H9 (cell line): ENCODE results near the gene ZFPL1. TPM values are rescaled to one million over a fixed set of nuclear protein-coding genes. Genes with fewer than 3 reads are reported as not detected.
A peak's percentile ranks its signal among the peaks of the same experiment; 100 is the strongest.

Experiments
- DNase-seq: peaks from one replicate; pipeline ENCODE4 v3.0.0-alpha.2; 2017
- H2AFZ ChIP-seq: one replicate; pipeline ENCODE4 v1.6.1; 2013; ENCODE audit warnings: mild to moderate bottlenecking, low read length, control low read depth, moderate library complexity
- H2AK5ac ChIP-seq: 2 replicates; pipeline ENCODE4 v1.6.1; 2013; ENCODE audit warnings: low read length, control low read depth, mixed read lengths; ENCODE audit not compliant: insufficient read length
- H2BK120ac ChIP-seq: one replicate; pipeline ENCODE4 v1.6.1; 2013; ENCODE audit warnings: low read depth, mild to moderate bottlenecking, low read length, control low read depth, inconsistent platforms; ENCODE audit not compliant: poor library complexity, severe bottlenecking
- H2BK12ac ChIP-seq: 2 replicates; pipeline ENCODE4 v1.6.1; 2013; ENCODE audit warnings: low read length, control low read depth, mixed read lengths, low read depth; ENCODE audit not compliant: insufficient read length
- H2BK15ac ChIP-seq: 2 replicates; pipeline ENCODE4 v1.6.1; 2013; ENCODE audit warnings: low read depth, low read length, control low read depth
- H2BK20ac ChIP-seq: one replicate; pipeline ENCODE4 v1.6.1; 2013; ENCODE audit warnings: low read depth, mild to moderate bottlenecking, low read length, control low read depth, inconsistent platforms; ENCODE audit not compliant: poor library complexity, severe bottlenecking
- H2BK5ac ChIP-seq: 2 replicates; pipeline ENCODE4 v1.6.1; 2013; ENCODE audit warnings: low read length, control low read depth, mixed read lengths; ENCODE audit not compliant: insufficient read length
- H3K14ac ChIP-seq: 2 replicates; pipeline ENCODE4 v1.6.1; 2013; ENCODE audit warnings: low read length, control low read depth; ENCODE audit not compliant: insufficient read depth
- H3K18ac ChIP-seq: 2 replicates; pipeline ENCODE4 v1.6.1; 2013; ENCODE audit warnings: low read depth, mild to moderate bottlenecking, mixed read lengths, low read length, control low read depth; ENCODE audit not compliant: insufficient read length
- H3K23ac ChIP-seq: 2 replicates; pipeline ENCODE4 v1.6.1; 2013; ENCODE audit warnings: low read length, control low read depth, mixed read lengths, low read depth; ENCODE audit not compliant: insufficient read length
- H3K23me2 ChIP-seq: 2 replicates; pipeline ENCODE4 v1.6.1; 2013; ENCODE audit warnings: low read depth, mild to moderate bottlenecking, mixed read lengths, low read length, control low read depth; ENCODE audit not compliant: insufficient read length, poor library complexity, severe bottlenecking
- H3K27ac ChIP-seq: 2 replicates; pipeline ENCODE4 v1.5.1; 2013; ENCODE audit warnings: low read length, control low read depth, mixed read lengths, low read depth; ENCODE audit not compliant: insufficient read length
- H3K27me3 ChIP-seq: 2 replicates; pipeline ENCODE4 v1.6.1; 2013; ENCODE audit warnings: low read length, control low read depth, inconsistent platforms; ENCODE audit not compliant: insufficient read depth
- H3K4ac ChIP-seq: 2 replicates; pipeline ENCODE4 v1.6.1; 2013; ENCODE audit warnings: low read depth, mild to moderate bottlenecking, control low read depth, inconsistent platforms, low read length, moderate library complexity
- H3K4me1 ChIP-seq: 2 replicates; pipeline ENCODE4 v1.6.1; 2013; ENCODE audit warnings: low read length, control low read depth, inconsistent platforms; ENCODE audit not compliant: insufficient read depth
- H3K4me2 ChIP-seq: 2 replicates; pipeline ENCODE4 v1.6.1; 2013; ENCODE audit warnings: low read length, control low read depth, mixed read lengths; ENCODE audit not compliant: insufficient read length, insufficient read depth
- H3K56ac ChIP-seq: 2 replicates; pipeline ENCODE4 v1.6.1; 2013; ENCODE audit warnings: low read depth, mild to moderate bottlenecking, mixed read lengths, low read length, control low read depth; ENCODE audit not compliant: insufficient read length
- H3K79me1 ChIP-seq: 2 replicates; pipeline ENCODE4 v1.6.1; 2013; ENCODE audit warnings: low read depth, mild to moderate bottlenecking, moderate library complexity, low read length, control low read depth, inconsistent platforms; ENCODE audit not compliant: insufficient read depth, poor library complexity, severe bottlenecking
- H3K79me2 ChIP-seq: 2 replicates; pipeline ENCODE4 v1.6.1; 2013; ENCODE audit warnings: low read length, control low read depth, inconsistent platforms; ENCODE audit not compliant: insufficient read depth
- H3K9ac ChIP-seq: 2 replicates; pipeline ENCODE4 v1.6.1; 2013; ENCODE audit warnings: low read length, control low read depth, mixed read lengths; ENCODE audit not compliant: insufficient read length; ENCODE audit errors: extremely low read depth
- H3K9me3 ChIP-seq: one replicate; pipeline ENCODE4 v1.6.1; 2013; ENCODE audit warnings: low read depth, low read length, inconsistent platforms; ENCODE audit not compliant: control insufficient read depth
- H3T11ph ChIP-seq: one replicate; pipeline ENCODE4 v1.6.1; 2013; ENCODE audit warnings: mild to moderate bottlenecking, low read length, control low read depth, inconsistent platforms
- H4K20me1 ChIP-seq: one replicate; pipeline ENCODE4 v1.6.1; 2013; ENCODE audit not compliant: control insufficient read depth, insufficient read length, insufficient read depth
- H4K5ac ChIP-seq: 2 replicates; pipeline ENCODE4 v1.6.1; 2013; ENCODE audit warnings: low read depth, mild to moderate bottlenecking, mixed read lengths, low read length, control low read depth; ENCODE audit not compliant: insufficient read length
- H4K8ac ChIP-seq: replicated peaks from 2 replicates; pipeline ENCODE4 v1.6.1; 2013; ENCODE audit warnings: low read length, control low read depth, mixed read lengths, low read depth; ENCODE audit not compliant: insufficient read length
- H4K91ac ChIP-seq: 2 replicates; pipeline ENCODE4 v1.6.1; 2013; ENCODE audit warnings: low read depth, mild to moderate bottlenecking, moderate library complexity, mixed read lengths, low read length, control low read depth; ENCODE audit not compliant: insufficient read length
- H3K27ac Mint-ChIP-seq, 3 experiments: 2 replicates in 2 of 3; 3 replicates in 1 of 3; pipeline ENCODE4 v1.8.0; 2020 to 2021; ENCODE audit warnings: mixed read lengths in 3 of 3, mild to moderate bottlenecking in 1 of 3, moderate library complexity in 1 of 3
- H3K27me3 Mint-ChIP-seq: 2 replicates; pipeline ENCODE4 v1.8.0; 2021; ENCODE audit warnings: low read depth, mild to moderate bottlenecking, moderate library complexity, mixed read lengths
- H3K36me3 Mint-ChIP-seq, 3 experiments: 2 replicates in 2 of 3; 3 replicates in 1 of 3; pipeline ENCODE4 v1.8.0; 2020 to 2021; ENCODE audit warnings: low read depth in 3 of 3, mixed read lengths in 3 of 3; ENCODE audit not compliant: insufficient read depth in 1 of 3
- H3K4me1 Mint-ChIP-seq, 2 experiments: 2 replicates each; pipeline ENCODE4 v1.8.0; 2020; ENCODE audit warnings: mixed read lengths in 2 of 2
- H3K4me3 Mint-ChIP-seq, 2 experiments: 2 replicates in 1 of 2; 3 replicates in 1 of 2; pipeline ENCODE4 v1.8.0; 2020 to 2021; ENCODE audit warnings: mild to moderate bottlenecking in 2 of 2, mixed read lengths in 2 of 2, moderate library complexity in 1 of 2
- H3K9me3 Mint-ChIP-seq, 2 experiments: 2 replicates in 1 of 2; 3 replicates in 1 of 2; pipeline ENCODE4 v1.8.0; 2020; ENCODE audit warnings: mild to moderate bottlenecking in 2 of 2, mixed read lengths in 2 of 2, moderate library complexity in 1 of 2
- CTCF ChIP-seq: fragments of 200-600 bp; sonication (generic); conservative IDR thresholded peaks from 3 replicates; pipeline ENCODE4 v1.8.0; 2021; ENCODE audit warnings: antibody characterized with exemption, mild to moderate bottlenecking
- WGBS: extraction: QIAGEN DNeasy Blood & Tissue Kit; methylation state at CpG from one replicate; pipeline ENCODE4 v1.1.7; 2013; ENCODE audit warnings: missing lambda C conversion rate, low lambda C conversion rate, mixed read lengths; ENCODE audit not compliant: insufficient read length; ENCODE audit errors: extremely low coverage; 5-methylcytosine and 5-hydroxymethylcytosine counted together
- total RNA-seq: library from RNA; stranded (reverse); gene quantifications from 2 replicates; pipeline ENCODE4 v1.2.1, GENCODE V29; 2021

Gene ZFPL1
- total RNA-seq, 1 experiment from 2014 or later: 24.2 TPM

DNA sequence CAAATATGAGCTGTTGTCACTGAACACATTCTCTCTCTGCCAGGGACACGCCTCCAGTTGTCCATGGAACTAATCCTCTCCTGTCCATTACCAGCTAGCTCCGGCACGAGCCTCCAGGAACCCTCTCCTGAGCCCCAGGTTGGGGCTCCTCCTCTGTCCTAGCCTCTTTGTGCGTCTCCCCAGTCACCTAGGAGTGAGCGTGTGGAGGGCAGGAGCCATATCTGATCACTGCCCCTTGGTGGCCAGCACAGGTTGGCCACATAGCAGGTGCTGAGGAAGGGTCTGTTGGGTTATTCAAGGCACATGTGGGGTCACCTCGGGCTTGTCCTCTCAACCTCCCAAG lies 47.8 kb downstream of the ZFPL1 start:
- H3K23ac ChIP-seq: no peak overlapping the region
- WGBS: no CpG with 5 or more reads among the region's 6 CpGs
- H3K9me3 ChIP-seq: no peaks in the 10 kb centered on the region
- H3K79me2 ChIP-seq: no peaks in the 10 kb centered on the region
- no peak overlapping the region; a peak in 1 of 5 replicates for H3K4me3 Mint-ChIP-seq
- H3K27me3 Mint-ChIP-seq: no peaks in the 10 kb centered on the region
- H3K4me1 ChIP-seq: no peaks in the 10 kb centered on the region
- no peak for DNase-seq
- H2BK15ac ChIP-seq: no peak overlapping the region
- peaks cover 19 to 23% of the 10 kb centered on the region in 2 experiments for H3K4me1 Mint-ChIP-seq
- H3T11ph ChIP-seq: no peak overlapping the region
- no peak overlapping the region for H2BK120ac ChIP-seq
- no peak overlapping the region for H4K5ac ChIP-seq
- H2BK5ac ChIP-seq: no peak overlapping the region
- H3K23me2 ChIP-seq: peaks cover 14% of the 10 kb centered on the region
- no peak overlapping the region for H3K9ac ChIP-seq
- H3K36me3 Mint-ChIP-seq: peaks cover 7 to 41% (median 37%) of the 10 kb centered on the region in 3 experiments; a peak in 6 of 7 replicates
- H2AK5ac ChIP-seq: no peak overlapping the region
- no peak overlapping the region for H3K27ac ChIP-seq
- H3K27ac Mint-ChIP-seq: peak overlapping the region in 1 of 3 experiments; percentile 83; a peak in 1 of 7 replicates
- no peak overlapping the region for H2AFZ ChIP-seq
- H3K9me3 Mint-ChIP-seq: no peaks in the 10 kb centered on the region; a peak in 1 of 5 replicates
- no peak overlapping the region for H4K8ac ChIP-seq
- H4K91ac ChIP-seq: no peak overlapping the region
- no peak overlapping the region for H3K18ac ChIP-seq
- H3K4me2 ChIP-seq: no peak overlapping the region
- no peak overlapping the region for H2BK20ac ChIP-seq
- no peak overlapping the region for H3K56ac ChIP-seq
- H3K14ac ChIP-seq: no peak overlapping the region
- H2BK12ac ChIP-seq: no peak overlapping the region
- H3K27me3 ChIP-seq: no peaks in the 10 kb centered on the region
- no peaks in the 10 kb centered on the region for H3K79me1 ChIP-seq
- H4K20me1 ChIP-seq: no peaks in the 10 kb centered on the region
- H3K4ac ChIP-seq: no peak overlapping the region
- no peak for TF ChIP-seq CTCF
